HepG2 (cell line): ENCODE data around the gene ARHGEF1. TPM values are rescaled to one million over a fixed set of nuclear protein-coding genes. Genes with fewer than 3 reads are reported as not detected.

ENCODE experiments used
- AKNA ChIP-seq: sonication (generic); formaldehyde crosslinking; IDR thresholded peaks from 2 replicates; pipeline ENCODE4 v1.4.0; 2020; ENCODE audit warnings: missing genetic modification reagents, borderline replicate concordance
- ARHGAP35 ChIP-seq: sonication (generic); formaldehyde crosslinking; IDR thresholded peaks from 2 replicates; pipeline ENCODE4 v1.9.0; 2022; ENCODE audit warnings: mild to moderate bottlenecking, inconsistent platforms, moderate library complexity, missing genetic modification reagents, borderline replicate concordance
- ATF7-NPFF ChIP-seq: sonication (generic); formaldehyde crosslinking; IDR thresholded peaks from 2 replicates; pipeline ENCODE4 v1.8.1; 2023; ENCODE audit warnings: mild to moderate bottlenecking, low read depth, missing genetic modification reagents, moderate library complexity
- BRCA1 ChIP-seq: sonication (generic); formaldehyde crosslinking; IDR thresholded peaks from 2 replicates; pipeline ENCODE4 v1.4.0; 2020; ENCODE audit warnings: missing genetic modification reagents
- CSRNP1 ChIP-seq: sonication (generic); formaldehyde crosslinking; IDR thresholded peaks from 2 replicates; pipeline ENCODE4 v1.8.1; 2023; ENCODE audit warnings: mild to moderate bottlenecking, missing genetic modification reagents
- GABPA ChIP-seq, 2 experiments: IDR thresholded peaks; 2 replicates each; pipeline ENCODE4 v1.6.1; 2011 to 2016; ENCODE audit warnings: low read depth in 2 of 2, low read length in 1 of 2, missing biosample characterization in 1 of 2, missing genetic modification characterization in 1 of 2
- GABPB1 ChIP-seq: IDR thresholded peaks from 2 replicates; pipeline ENCODE4 v1.6.1; 2016; ENCODE audit warnings: mild to moderate bottlenecking, missing genetic modification reagents, moderate library complexity, missing compliant biosample characterization
- HNRNPH1 ChIP-seq: fragments of 200-400 bp; formaldehyde crosslinking; optimal IDR thresholded peaks from 2 replicates; pipeline ENCODE3; 2017; ENCODE audit warnings: mild to moderate bottlenecking, low read depth, low read length
- NKX3-1 ChIP-seq: sonication (generic); formaldehyde crosslinking; IDR thresholded peaks from 2 replicates; pipeline ENCODE4 v1.5.0; 2020; ENCODE audit warnings: missing genetic modification reagents
- PBX2 ChIP-seq: IDR thresholded peaks from 2 replicates; pipeline ENCODE4 v1.6.1; 2016; ENCODE audit warnings: control low read depth
- PHB2 ChIP-seq: fragments of 450-650 bp; IDR thresholded peaks from 2 replicates; pipeline ENCODE4 v1.6.1; 2018; ENCODE audit not compliant: partially characterized antibody
- RBM39 ChIP-seq: fragments of 200-400 bp; formaldehyde crosslinking; IDR thresholded peaks from one replicate; pipeline ENCODE4 v1.6.1; 2018; ENCODE audit warnings: antibody characterized with exemption, mild to moderate bottlenecking, low read depth, low read length; ENCODE audit not compliant: poor library complexity, severe bottlenecking
- SMAD3 ChIP-seq: sonication (generic); formaldehyde crosslinking; IDR thresholded peaks from 2 replicates; pipeline ENCODE4 v1.4.0; 2020; ENCODE audit warnings: missing genetic modification reagents
- YEATS4 ChIP-seq: sonication (generic); formaldehyde crosslinking; IDR thresholded peaks from 2 replicates; pipeline ENCODE4 v1.4.0; 2020; ENCODE audit warnings: missing genetic modification reagents, borderline replicate concordance
- ZFP36L2 ChIP-seq: sonication (generic); formaldehyde crosslinking; IDR thresholded peaks from 2 replicates; pipeline ENCODE4 v1.4.0; 2020; ENCODE audit warnings: missing genetic modification reagents
- ZFYVE20 ChIP-seq: sonication (generic); formaldehyde crosslinking; IDR thresholded peaks from 2 replicates; pipeline ENCODE4 v1.8.0; 2023; ENCODE audit warnings: low read depth, mild to moderate bottlenecking, moderate library complexity, missing genetic modification reagents, borderline replicate concordance
- ZNF446 ChIP-seq: sonication (generic); formaldehyde crosslinking; IDR thresholded peaks from 2 replicates; pipeline ENCODE4 v1.5.0; 2020; ENCODE audit warnings: mild to moderate bottlenecking, missing genetic modification reagents
- ZNF564 ChIP-seq: sonication (generic); formaldehyde crosslinking; IDR thresholded peaks from 2 replicates; pipeline ENCODE4 v1.8.1; 2023; ENCODE audit warnings: mild to moderate bottlenecking, missing genetic modification reagents
- ZNF691 ChIP-seq: sonication (generic); formaldehyde crosslinking; IDR thresholded peaks from 2 replicates; pipeline ENCODE4 v1.4.0; 2020; ENCODE audit warnings: missing genetic modification reagents, low read depth, mild to moderate bottlenecking, borderline replicate concordance
- polyA plus RNA-seq, 8 experiments: library from polyadenylated mRNA; depleted of rRNA in 3 of 8; stranded (reverse) in 7 of 8; unstranded in 1 of 8; fragments of >200 nt; fragmentation: Illumina TruSeq in 4 of 8; extraction: Trizol in 4 of 8; gene quantifications; 2 replicates each; pipeline versions ENCODE4 v1.2.1 to v1.2.3, GENCODE V29; 2011 to 2016; ENCODE audit warnings: low read depth in 4 of 8, missing spikeins in 1 of 8, mixed read lengths in 1 of 8; ENCODE audit not compliant: insufficient read depth in 1 of 8
- total RNA-seq, 5 experiments: library from RNA; depleted of rRNA; stranded (reverse); fragments of >200 nt; fragmentation: Illumina TruSeq; extraction: Trizol; gene quantifications; 2 replicates each; pipeline ENCODE4 v1.2.3, GENCODE V29; 2016; ENCODE audit warnings: low read depth in 1 of 5

The ARHGEF1 gene
- total and polyA plus RNA-seq, 2 of the 13 experiments (the other 11 are each of a cell fraction or from before 2014, with no cell fraction given) = 33.7 to 34.7 TPM

- TF ChIP-seq AKNA (CRISPR knock-in tag) (no peak), ZNF564 (0 out of 2 replicates have a peak, but pooled peaks have one; percentile 62), PHB2 (no peak), RBM39 (peak; percentile 34), CSRNP1 (CRISPR knock-in tag) (peak; percentile 53; the same call in 1 of the 2 replicates), ATF7-NPFF (CRISPR knock-in tag) (peak; percentile 66), GABPB1 (peak; percentile 95), NKX3-1 (CRISPR knock-in tag) (no peak; the same call in 1 of the 2 replicates), HNRNPH1 (no peak), ZNF446 (CRISPR knock-in tag) (no peak), ZNF691 (CRISPR knock-in tag) (no peak), GABPA (IDR thresholded peaks at IDR 0.05; ENCODE audit: low read depth, low read length) (peak; percentile 62), GABPA (CRISPR knock-in tag; IDR thresholded peaks at IDR 0.05; ENCODE audit: low read depth) (peak; percentile 90), YEATS4 (peak; percentile 93), ARHGAP35 (CRISPR knock-in tag) (peak; percentile 36; the same call in 1 of the 2 replicates), ZFP36L2 (no peak), BRCA1 (no peak; the same call in 1 of the 2 replicates), PBX2 (CRISPR knock-in tag) (peak; percentile 52; the same call in 1 of the 2 replicates), SMAD3 (CRISPR knock-in tag) (peak; percentile 89), ZFYVE20 (CRISPR knock-in tag) (peak; percentile 56; the same call in 1 of the 2 replicates)
Observed at GRCh38 chr19:41883821-41884733, 1.1 kb downstream of the ARHGEF1 start (continued).
